HepG2 (cell line): ENCODE measurements around the gene PACS1.

Source experiments
- AKAP8 ChIP-seq: sonication (generic); formaldehyde crosslinking; IDR thresholded peaks from 2 replicates; pipeline ENCODE4 v1.5.1; 2020; ENCODE audit warnings: mild to moderate bottlenecking, missing genetic modification reagents
- RXRA ChIP-seq: sonication (generic); formaldehyde crosslinking; IDR thresholded peaks from 2 replicates; pipeline ENCODE4 v1.5.1; 2020; ENCODE audit warnings: missing genetic modification reagents
- ZNF138 ChIP-seq: sonication (generic); formaldehyde crosslinking; IDR thresholded peaks from 2 replicates; pipeline ENCODE4 v1.5.0; 2020; ENCODE audit warnings: mild to moderate bottlenecking, low read depth, missing genetic modification reagents

- no peak for TF ChIP-seq ZNF138 (CRISPR knock-in tag)
- TF ChIP-seq AKAP8, result no peak
- TF ChIP-seq RXRA (CRISPR knock-in tag), result peak; percentile 35; the same call in 1 of the 2 replicates
Observed at GRCh38 chr11:66022401-66023185, 47.5 kb upstream of the PACS1 start.
